KG1 (cell line): Measurements from ENCODE around the gene HUNK.
"Not testable (repeated sequence)": the region's sequence is repeated elsewhere in the genome, so short reads cannot be mapped to it uniquely, and the experiment has no call there.

Experiments used
- DNase-seq: peaks from one replicate; lab custom pipeline; 2025; lab: John Stamatoyannopoulos, UW

The HUNK gene

DNA sequence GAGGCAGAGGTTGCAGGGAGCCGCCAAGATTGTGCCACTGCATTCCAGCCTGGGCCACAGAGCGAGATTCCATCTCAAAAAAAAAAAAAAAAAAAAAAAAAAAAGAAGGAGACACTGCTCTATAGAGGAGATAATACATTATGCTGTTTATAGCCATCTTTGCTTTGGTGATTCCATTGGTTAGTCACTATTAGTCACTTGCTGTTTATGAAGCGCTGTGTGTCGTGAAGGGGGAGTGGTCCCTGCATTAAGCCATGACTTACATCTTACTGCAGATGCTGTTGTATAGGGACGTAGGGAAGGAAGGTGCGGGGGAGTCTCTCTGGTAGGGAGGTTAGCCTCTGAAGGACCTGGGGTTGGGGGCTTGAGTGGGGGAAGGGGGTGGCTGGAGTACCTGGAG is 48.3 kb downstream of the HUNK start:
- DNase-seq, result no peak

DNA sequence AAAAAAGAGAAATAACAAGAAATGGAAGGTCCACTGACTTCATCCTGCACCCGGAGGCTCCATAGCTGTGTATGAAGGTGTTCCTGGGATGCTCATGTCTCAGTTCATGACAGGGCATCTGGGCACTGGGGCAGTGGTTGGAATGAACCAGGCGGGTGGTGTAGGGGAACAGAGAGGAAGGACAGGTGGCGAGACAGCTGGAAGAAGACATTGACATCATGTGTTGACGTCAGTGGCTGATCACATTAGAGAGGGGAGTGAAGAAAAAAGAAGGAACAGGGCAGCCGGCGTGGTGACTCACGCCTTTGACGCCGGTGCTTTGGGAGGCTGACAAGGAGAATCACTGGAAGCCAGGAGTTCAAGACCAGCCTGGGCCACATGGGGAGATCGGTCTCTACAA is 50.1 kb downstream of the HUNK start:
- DNase-seq, result no peak

DNA sequence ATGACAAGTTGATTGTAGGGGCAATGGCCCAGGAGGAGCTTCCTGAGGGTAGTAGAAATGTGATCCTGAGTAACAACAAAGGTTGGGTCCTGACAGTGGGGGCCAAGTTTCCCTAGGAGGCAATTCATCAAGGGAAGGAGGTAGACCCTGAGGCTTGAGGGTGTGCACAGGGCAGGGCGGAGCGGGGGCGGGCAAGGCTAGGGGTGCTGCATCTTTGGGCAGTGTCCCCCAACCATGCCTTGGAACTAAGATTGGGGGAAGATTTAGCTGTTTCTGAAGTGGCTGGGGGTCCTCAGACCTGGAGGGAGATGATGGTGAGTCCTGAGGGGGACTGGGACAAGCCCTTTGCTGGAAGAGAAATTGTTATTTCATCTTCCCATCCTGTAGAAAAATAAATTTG is 50.9 kb downstream of the HUNK start:
- DNase-seq, result no peak

DNA sequence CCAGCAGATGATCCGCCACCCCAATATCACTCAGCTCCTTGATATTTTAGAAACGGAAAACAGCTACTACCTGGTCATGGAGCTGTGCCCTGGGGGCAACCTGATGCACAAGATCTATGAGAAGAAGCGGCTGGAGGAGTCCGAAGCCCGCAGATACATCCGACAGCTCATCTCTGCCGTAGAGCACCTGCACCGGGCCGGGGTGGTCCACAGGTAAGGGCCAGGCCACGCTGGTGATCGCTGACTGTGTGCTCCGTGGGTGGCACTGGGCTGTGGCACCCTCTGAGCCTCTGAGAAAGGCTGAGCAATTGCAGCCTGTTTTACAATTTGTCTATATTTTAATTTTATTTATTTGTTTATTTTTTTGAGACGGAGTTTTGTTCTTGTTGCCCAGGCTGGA is 51.7 kb downstream of the HUNK start:
- no peak for DNase-seq

DNA sequence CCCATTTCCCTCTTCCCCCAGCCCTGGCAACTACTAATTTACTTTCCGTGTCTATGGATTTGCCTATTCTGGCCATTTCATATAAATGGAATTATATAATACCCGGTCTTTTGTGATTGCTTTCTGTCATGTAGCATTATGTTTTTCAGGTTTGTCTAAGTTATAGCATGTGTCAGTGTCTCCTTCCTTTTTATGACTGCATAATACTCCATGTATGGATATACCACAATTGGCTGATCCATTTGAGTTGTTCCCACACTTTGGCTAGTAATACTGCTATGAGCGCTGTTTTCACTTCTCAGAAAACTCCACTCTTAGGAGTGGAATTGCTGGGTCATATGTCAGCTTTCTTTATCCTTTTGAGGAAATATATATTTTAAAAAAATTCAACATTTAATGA is 53.7 kb downstream of the HUNK start:
- no peak for DNase-seq

DNA sequence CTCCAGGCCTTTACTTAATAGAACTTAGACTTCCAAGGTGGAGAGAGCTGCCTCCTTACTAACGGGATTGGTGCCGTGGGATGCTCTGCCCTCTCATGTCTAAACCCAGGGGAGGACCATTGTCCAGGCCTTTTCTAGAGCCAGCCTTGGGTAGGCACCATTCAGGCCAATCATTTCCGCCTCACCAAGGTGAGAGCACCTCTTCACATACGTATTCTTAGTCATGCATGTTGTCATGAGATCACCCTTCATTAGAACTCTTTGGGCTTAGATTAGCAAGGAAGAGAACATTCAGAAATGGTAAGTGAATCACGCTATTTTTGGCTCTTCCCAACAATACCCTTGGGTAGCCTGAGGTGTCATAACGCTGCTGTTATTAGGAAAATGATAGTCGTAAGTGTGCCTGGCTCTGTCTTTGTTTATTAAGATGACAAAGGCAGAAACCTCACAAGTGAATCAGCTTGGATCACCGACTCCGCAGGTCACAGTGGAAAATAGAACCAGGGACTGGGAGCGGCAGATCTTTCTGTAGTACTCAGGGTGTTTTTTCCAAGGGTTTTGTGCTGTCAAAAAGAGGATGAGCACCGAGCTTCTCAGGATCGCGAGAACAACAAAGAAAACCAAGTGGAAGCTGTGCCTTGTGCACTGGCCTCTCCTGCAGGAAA is 55.0 kb downstream of the HUNK start:
- DNase-seq, result no peak

DNA sequence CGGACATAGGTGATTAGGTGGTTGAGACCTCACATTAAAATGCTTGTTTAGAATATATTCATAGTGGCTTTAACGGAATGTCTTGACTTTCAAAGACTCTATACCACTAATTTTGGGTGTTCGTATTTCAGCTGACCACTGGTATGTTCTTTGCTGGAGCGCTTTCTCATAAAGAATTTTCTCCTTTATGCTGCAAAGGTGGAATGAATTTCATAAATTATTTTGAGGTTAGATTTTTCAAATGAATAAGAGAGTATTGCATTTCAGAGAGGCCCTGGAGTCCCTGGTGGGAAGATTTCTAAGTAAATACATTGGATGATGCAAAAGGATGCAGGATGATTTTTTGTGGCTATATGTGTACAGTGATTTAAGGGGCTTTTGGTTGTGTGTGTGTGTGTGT is 55.8 kb downstream of the HUNK start:
- DNase-seq, result no peak

DNA sequence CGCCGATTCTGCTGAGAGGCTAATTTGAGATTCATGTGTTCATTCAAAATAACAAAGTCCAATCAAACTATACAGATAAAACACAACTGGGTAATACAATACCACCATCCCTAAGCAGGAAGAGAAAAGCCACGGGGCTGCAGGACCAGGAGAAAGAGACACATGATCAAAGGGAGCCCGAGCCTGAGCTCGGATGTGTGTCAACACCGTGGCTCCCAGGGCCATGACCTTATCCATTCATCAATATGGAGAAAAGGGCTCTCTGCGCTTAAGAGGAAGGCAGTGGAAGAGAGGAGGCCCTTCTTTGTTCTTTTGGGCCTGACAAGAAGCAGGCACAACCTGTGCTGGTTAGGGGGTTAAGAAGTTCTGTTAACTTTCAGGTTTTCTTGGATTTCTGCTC is 56.7 kb downstream of the HUNK start:
- no peak for DNase-seq

DNA sequence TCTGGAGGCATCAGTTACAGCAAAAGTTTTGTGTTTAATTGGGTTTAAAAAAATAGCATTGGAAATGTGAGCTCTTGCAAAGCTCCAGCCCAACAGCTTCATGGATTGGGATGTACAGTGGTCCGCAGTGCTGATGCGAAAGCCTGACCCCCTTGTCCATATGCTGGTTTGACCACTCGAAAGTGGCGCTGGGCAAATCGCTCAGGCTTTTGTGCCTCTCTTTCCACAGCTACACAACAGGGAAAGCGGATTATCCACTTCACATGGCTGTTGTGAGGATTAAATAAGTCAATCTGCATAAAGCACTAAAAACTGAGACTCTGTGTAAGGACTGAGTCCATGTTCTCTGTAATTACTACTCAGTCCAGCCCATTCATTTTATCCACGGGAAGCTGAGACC is 57.2 kb downstream of the HUNK start:
- no peak for DNase-seq

DNA sequence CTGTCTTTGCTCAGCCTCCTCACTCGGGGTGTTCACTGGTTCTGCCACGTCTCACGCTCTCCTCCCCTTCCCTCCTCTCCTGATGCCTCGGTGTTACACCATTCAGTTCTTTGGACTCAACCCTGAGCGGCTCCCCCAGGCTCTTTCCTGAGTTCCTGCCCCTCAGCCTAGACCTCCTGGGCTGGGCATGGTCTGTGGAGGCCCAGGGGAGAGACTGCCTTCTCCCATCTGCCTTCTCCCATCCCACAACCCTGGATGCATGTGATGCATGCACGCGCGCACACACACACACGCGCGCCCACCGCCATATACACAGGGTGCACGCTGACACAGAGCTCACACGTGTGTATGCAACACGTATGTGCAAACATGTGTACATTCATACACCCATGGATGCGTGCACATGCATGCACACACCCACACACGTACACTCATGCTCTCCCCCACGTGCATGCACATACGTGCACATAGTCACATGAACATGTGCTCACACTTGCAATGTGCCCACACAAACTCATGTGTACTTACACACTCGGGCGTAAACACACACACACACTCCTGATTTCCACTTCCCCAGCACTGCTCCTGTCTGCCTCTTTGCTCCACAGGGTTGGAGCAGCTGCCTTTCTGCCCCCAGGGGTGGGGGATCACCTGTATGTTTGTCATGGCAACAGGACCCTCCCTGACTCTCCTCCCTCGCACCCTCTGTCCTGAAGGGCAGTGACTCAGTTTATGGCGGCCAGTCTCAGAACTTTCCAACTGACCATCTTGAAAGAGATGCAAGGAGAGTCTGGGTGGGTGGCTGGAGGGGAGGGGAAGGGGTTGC is 59.0 kb downstream of the HUNK start:
- DNase-seq, result no peak

DNA sequence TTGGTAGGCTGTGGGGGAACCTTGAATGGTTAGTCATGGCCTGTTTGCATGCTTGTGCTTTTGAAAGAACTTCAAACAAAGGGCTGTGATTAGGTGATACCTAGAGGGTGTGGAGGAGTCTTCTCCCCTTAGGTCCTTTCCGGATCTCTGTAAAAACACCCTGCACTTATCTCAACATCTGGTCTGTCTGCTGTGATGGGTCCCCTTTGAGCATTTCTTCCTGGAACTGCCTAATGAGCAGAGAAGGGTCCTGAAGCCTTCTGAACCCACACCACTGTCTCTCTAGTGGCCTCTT is 59.6 kb downstream of the HUNK start:
- no peak for DNase-seq

DNA sequence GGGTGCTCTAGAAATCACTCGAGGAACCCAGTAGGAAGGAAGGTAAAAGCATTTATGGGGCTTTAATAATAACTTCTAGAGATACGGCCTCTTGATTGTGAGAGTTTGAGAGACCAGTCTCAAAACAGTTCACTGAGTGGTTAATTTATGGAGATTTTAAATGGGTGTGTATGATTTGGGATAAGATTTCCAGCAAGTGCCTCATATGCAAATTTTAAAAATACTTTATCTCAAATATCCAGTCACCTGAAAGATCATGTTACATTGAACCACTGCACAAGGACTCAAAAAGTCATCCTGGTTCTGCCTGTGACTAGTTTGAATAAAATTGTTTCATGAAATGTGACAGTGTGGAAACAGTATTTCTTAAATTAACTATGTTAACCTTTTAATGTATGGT is 64.5 kb downstream of the HUNK start:
- no peak for DNase-seq

DNA sequence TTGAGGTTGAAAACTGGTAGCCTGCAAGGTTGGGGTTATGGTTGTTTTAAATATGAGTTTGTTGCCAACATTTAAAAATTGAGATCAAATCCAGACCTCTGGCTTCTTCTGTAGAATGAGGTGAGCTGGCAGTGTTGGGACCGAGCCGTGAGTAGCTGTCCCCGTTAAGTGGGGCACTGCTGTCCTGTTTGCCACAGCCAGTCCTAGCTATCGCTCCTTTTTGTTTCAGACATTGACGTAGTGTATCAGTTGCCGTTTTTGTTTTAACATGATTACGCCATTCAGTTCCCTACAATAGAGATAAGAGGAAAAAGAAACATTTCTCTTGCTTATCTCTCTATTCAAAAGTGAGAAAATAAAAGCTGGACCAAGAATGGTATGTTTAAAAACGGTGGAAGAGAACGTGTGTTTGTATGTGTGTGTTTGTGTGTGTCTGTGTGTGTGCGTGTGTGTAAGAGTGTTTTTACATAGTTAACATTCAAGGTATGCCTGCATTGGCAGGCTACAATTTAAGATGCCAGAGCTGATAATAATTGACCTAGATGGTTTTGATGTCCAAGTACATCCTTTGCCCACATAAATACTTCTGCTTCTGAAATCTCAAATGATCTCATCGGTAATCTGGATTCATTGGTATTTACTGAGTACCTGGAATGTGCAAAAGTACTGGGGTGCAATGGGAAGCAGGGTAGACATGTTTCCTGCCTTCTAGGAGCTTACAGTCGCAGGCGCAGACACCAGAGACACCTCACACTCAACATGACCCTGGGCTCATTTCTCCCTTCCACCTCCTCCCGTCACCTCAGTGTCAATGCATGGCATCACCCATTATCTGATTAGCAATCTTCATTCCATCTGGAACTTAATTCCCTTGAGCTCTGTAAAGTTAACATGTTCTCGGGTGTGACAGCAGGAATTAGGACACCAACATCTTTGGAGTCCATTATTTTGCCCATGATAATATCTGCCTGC is 65.8 kb downstream of the HUNK start:
- no peak for DNase-seq

DNA sequence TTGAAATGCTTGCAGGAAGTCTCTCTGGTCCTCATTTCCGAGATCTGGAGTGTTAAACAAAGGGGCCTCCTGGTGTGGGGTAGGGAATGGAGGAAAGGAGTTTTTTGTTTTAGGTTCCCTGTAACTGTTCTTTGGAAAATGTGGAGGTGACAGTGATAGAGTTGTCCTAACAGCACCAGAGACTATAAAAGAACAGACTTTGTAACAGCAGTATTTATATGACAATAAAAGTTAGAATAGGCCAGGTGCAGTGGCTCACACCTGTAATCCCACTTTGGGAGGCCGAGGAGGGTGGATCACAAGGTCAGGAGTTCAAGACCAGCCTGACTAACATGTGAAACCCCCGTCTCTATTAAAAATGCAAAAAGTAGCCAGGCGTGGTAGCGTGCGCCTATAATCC is 68.9 kb downstream of the HUNK start:
- no peak for DNase-seq

DNA sequence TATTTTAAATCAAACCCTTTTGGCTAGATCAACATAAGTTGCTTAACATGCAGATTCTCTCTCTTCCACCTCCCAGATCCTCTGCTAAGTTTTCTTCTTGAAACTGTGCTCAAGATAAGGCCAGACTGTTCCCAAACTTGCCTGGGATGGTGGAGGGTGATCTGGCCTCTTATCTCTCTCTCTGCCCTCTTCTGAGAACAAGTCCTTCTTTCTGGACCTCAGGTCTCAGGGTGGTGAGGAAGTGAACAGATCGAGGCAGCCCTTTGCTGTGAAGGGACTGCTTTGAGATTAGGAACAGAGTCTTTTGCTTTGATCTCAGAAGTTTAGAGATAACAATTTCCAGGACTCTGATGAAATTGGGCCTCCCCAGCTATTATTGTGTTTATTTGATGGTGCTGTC is 70.7 kb downstream of the HUNK start:
- DNase-seq, result no peak

DNA sequence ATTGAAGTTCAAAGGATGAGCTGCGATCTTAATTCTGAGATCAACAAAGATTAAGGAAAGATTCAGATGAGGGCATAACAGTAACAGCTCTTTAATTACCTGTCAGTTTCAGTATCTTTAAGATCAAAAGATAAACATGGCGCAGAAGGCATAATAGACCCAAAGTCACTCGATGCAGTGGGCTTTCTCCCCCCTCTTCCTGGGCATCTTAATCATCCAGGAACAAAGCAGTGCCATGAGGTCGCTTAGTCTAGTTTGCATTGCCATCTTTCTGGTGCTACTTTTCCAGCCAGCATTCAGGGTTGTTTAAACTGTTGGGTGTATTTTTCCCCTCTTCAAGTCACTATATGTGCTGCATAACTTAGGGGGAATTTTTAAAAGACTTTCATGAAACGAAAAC is 72.3 kb downstream of the HUNK start:
- DNase-seq, result no peak

DNA sequence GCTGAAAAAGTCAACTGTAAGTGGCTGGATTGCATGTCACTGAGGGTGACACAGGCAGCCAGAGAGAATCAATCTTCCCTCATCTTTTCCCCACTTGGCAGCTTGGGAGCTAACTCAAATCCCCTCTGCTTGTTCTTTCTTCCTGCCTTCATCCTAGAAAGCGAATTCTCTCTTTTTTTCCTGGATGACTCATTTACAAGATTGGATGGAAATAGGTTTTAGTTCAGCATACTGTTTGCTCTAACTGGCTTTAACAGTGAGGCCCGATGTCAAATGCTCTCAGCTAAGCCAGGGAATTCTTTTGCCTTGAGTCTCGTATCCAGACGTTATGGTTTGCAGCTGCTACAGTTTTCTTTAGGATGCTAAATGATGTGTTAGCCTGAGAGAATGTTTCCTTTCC is 72.7 kb downstream of the HUNK start:
- DNase-seq, result no peak

DNA sequence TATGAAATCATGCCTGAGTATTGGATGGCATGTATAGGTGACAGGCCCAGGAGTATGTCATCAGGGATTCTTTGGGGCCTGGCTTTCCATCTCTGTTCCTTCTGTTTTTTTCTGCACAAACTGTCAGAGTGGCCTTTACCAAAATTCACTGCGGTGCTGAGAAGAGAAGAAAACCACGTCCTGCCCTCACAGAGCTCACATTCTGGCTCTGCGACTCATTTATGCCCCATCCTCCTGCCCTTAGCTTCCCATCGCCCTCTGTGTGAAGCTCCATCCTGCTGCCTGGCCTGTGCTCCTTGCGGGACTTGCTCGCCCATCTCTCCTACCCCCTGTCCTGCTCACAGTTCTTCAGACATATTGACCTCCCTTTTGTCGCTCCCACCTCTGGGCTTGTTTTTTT is 73.4 kb downstream of the HUNK start:
- no peak for DNase-seq

DNA sequence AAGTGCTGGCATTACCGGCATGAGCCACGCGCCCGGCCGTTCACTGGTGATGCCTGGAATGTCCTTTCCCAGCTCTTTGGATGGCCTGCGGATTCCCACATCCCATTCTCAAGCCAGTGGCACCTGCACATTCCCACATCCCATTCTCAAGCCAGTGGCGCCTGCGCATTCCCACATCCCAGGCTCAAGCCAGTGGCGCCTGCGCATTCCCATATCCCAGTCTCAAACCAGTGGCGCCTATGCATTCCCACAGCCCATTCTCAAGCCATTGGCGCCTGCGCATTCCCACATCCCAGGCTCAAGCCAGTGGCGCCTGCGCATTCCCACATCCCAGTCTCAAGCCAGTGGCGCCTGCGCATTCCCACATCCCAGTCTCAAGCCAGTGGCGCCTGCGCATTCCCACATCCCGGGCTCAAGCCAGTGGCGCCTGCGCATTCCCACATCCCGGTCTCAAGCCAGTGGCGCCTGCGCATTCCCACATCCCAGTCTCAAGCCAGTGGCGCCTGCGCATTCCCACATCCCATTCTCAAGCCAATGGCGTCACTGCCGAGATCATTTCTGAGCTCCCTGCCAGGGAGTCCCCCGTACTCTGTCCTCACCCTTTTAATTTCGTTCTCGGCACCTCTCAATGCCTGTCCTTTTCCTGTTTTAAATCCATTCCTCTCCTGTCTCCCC is 74.2 kb downstream of the HUNK start:
- not testable (repeated sequence) for DNase-seq

DNA sequence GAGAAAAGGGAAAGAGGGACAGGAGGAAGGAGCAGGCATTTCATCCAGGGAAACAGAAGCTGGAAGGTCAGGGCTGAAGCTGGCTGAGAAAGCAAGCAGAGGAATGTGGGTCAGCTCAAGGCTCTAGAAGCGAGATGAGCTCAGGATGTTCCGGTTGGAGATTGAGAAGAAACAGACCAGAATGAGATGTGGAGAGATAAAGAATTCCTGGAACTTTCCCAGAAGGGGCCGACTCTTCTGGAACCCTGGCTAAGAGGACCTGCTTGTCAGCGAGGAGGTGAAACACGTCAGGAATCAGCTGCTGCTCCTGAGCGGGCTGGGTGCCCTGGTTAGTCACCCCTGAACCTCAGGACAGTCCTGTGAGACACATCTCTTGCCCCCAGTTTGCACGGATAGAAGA is 75.9 kb downstream of the HUNK start:
- no peak for DNase-seq

DNA sequence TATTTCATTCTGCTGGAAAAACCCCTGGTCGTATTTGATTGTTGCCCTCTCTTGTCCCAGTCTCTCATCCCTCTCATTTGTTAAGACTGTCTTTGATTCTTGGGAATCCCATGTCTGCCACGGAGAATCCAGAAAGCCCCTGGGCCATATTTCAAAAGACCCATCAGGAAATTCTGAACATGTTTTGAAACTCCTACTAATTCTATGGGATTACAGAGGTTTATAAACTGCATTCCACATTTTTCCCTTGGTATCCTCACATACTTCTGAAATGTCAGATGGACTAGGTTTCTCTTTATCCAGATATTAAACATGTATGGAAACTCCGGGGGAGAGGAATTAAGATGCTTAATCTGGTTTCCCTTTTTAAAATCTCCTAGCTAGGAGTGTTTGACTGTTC is 80.0 kb downstream of the HUNK start:
- no peak for DNase-seq

DNA sequence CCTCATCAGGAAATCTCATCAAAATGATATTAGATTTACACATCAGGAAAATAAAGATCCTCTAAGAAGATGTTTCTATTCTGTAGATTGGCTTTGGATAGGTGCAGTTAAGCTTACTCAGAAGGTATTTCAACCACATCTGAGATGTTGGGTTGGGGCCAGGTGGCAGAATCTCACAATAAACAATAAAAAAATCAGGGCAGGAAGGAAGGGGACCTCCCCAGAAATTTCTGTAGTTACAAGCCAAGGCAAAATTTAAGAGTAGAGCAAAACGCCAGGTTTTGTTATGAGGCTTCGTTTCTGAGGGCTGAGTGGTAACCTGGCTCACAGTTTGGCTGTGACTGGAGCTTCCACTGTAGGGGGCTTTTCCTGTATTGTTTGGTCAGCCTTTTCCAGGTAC is 84.8 kb downstream of the HUNK start:
- no peak for DNase-seq
